Measurements from ENCODE around the gene ITPR1. TPM values are rescaled to one million over a fixed set of nuclear protein-coding genes. Genes with fewer than 3 reads are reported as not detected.

The ITPR1 gene
- total RNA-seq, 1 experiment from 2014 or later = 11.3 TPM

- peaks cover 14% of the 10 kb centered on the region for H3K4me1 ChIP-seq (replicated peaks; ENCODE audit: insufficient read depth)
- no peaks in the 10 kb centered on the region; the same call in 1 of the 2 replicates for H3F3A ChIP-seq (ENCODE audit: insufficient read depth, low read depth)
- H4K20me1 ChIP-seq (ENCODE audit: insufficient read depth) = no peaks in the 10 kb centered on the region
- no peaks in the 10 kb centered on the region for H3K9me2 ChIP-seq (ENCODE audit: insufficient read depth)
- H2AFZ ChIP-seq = no peak overlapping the region
- H3K9me3 ChIP-seq (ENCODE audit: insufficient read depth, low read depth) = peaks cover 4% of the 10 kb centered on the region
- ChIA-PET CTCF (interaction anchor here (0.5 to 0.6 kb wide), 2 partner anchors 31 to 40 kb away, joined by 3 read pairs; no protein-coding TSS in a partner anchor), POLR2A (ENCODE audit: unreplicated experiment) (no interaction called here)
- H3K36me3 ChIP-seq (ENCODE audit: low read depth) = no peaks in the 10 kb centered on the region
- H3K79me2 ChIP-seq (ENCODE audit: low read depth) = no peaks in the 10 kb centered on the region
- DNase-seq = no peak
- intact Hi-C loops (cut with micrococcal nuclease; ENCODE audit: unreplicated experiment) = no loop called here
- H3K4me3 ChIP-seq = no peak overlapping the region
- TF ChIP-seq CTCF (conservative IDR thresholded peaks at IDR 0.05) (no peak), EZH2 (IDR thresholded peaks at IDR 0.05; ENCODE audit: low read depth) (no peak)
- no peak overlapping the region for H3K4me2 ChIP-seq
- BruUV-seq (replicated peaks) = no TSS peak
- no peaks in the 10 kb centered on the region for H3K27me3 ChIP-seq (ENCODE audit: insufficient read depth, low read depth)
- no peak overlapping the region for H3K27ac ChIP-seq
Measured at GRCh38 chr3:4856986-4857385, 363.8 kb downstream of the ITPR1 start.

GRCh38 chr3:4859788-4860187 lies 366.6 kb downstream of the ITPR1 start:
- Histone ChIP-seq H2AFZ (no peak overlapping the region), H3K27me3 (ENCODE audit: insufficient read depth, low read depth) (no peaks in the 10 kb centered on the region), H3K9me3 (ENCODE audit: insufficient read depth, low read depth) (peaks cover 4% of the 10 kb centered on the region), H3K9me2 (ENCODE audit: insufficient read depth) (no peaks in the 10 kb centered on the region), H3K79me2 (ENCODE audit: low read depth) (no peaks in the 10 kb centered on the region), H3K36me3 (ENCODE audit: low read depth) (no peaks in the 10 kb centered on the region), H3K4me3 (no peak overlapping the region), H3K27ac (no peak overlapping the region), H3K4me2 (no peak overlapping the region), H4K20me1 (ENCODE audit: insufficient read depth) (no peaks in the 10 kb centered on the region), H3F3A (ENCODE audit: insufficient read depth, low read depth) (no peaks in the 10 kb centered on the region), H3K4me1 (replicated peaks; ENCODE audit: insufficient read depth) (no peaks in the 10 kb centered on the region)
- no peak for DNase-seq
- ChIA-PET POLR2A (ENCODE audit: unreplicated experiment) (interaction anchor here (0.6 kb wide), 1 partner anchor 123 kb away, joined by 4 read pairs; no protein-coding TSS in a partner anchor), CTCF (interaction anchor here (0.7 kb wide), 1 partner anchor 15 kb away, joined by 3 read pairs; no protein-coding TSS in a partner anchor)
- no peak for TF ChIP-seq EZH2 (IDR thresholded peaks at IDR 0.05; ENCODE audit: low read depth)
- BruUV-seq (replicated peaks) = no TSS peak
- intact Hi-C loops (cut with micrococcal nuclease; ENCODE audit: unreplicated experiment) = no loop called here

GRCh38 chr3:4862973-4863372 lies 369.8 kb downstream of the ITPR1 start:
- Histone ChIP-seq H3K27me3 (ENCODE audit: insufficient read depth, low read depth) (no peaks in the 10 kb centered on the region), H3K4me3 (no peak overlapping the region), H4K20me1 (ENCODE audit: insufficient read depth) (no peaks in the 10 kb centered on the region), H3K9me3 (ENCODE audit: insufficient read depth, low read depth) (peaks cover 4% of the 10 kb centered on the region), H2AFZ (no peak overlapping the region), H3K27ac (no peak overlapping the region), H3F3A (ENCODE audit: insufficient read depth, low read depth) (peaks cover 4% of the 10 kb centered on the region; the same call in 1 of the 2 replicates), H3K4me2 (no peak overlapping the region), H3K9me2 (ENCODE audit: insufficient read depth) (no peaks in the 10 kb centered on the region), H3K4me1 (replicated peaks; ENCODE audit: insufficient read depth) (peaks cover 17% of the 10 kb centered on the region), H3K79me2 (ENCODE audit: low read depth) (no peaks in the 10 kb centered on the region), H3K36me3 (ENCODE audit: low read depth) (no peaks in the 10 kb centered on the region)
- intact Hi-C loops (cut with micrococcal nuclease; ENCODE audit: unreplicated experiment) = no loop called here
- DNase-seq = no peak
- CTCF ChIA-PET = no interaction called here
- BruUV-seq (replicated peaks) = no TSS peak
- TF ChIP-seq CTCF (conservative IDR thresholded peaks at IDR 0.05) = no peak
- TF ChIP-seq EZH2 (IDR thresholded peaks at IDR 0.05; ENCODE audit: low read depth) = no peak
- POLR2A ChIA-PET (ENCODE audit: unreplicated experiment) = no interaction called here

GRCh38 chr3:4864503-4864902 lies 371.4 kb downstream of the ITPR1 start:
- Histone ChIP-seq H4K20me1 (ENCODE audit: insufficient read depth) (no peaks in the 10 kb centered on the region), H3K4me1 (replicated peaks; ENCODE audit: insufficient read depth) (peaks cover 24% of the 10 kb centered on the region), H3K36me3 (ENCODE audit: low read depth) (no peaks in the 10 kb centered on the region), H3K4me3 (no peak overlapping the region), H3K9me2 (ENCODE audit: insufficient read depth) (no peaks in the 10 kb centered on the region), H3K27ac (no peak overlapping the region), H3F3A (ENCODE audit: insufficient read depth, low read depth) (peaks cover 12% of the 10 kb centered on the region), H3K4me2 (no peak overlapping the region), H3K79me2 (ENCODE audit: low read depth) (no peaks in the 10 kb centered on the region), H3K27me3 (ENCODE audit: insufficient read depth, low read depth) (no peaks in the 10 kb centered on the region), H2AFZ (no peak overlapping the region), H3K9me3 (ENCODE audit: insufficient read depth, low read depth) (peaks cover 4% of the 10 kb centered on the region)
- ChIA-PET POLR2A (ENCODE audit: unreplicated experiment) (no interaction called here), CTCF (no interaction called here)
- no peak for DNase-seq
- no peak for TF ChIP-seq CTCF (conservative IDR thresholded peaks at IDR 0.05)
- no peak for TF ChIP-seq EZH2 (IDR thresholded peaks at IDR 0.05; ENCODE audit: low read depth)
- no TSS peak for BruUV-seq (replicated peaks)
- intact Hi-C loops (cut with micrococcal nuclease; ENCODE audit: unreplicated experiment) = no loop called here

Measured in PC-9 (cell line).